Activated T-helper 1 cell treated with anti-CD3 and anti-CD28 coated beads, Interleukin-12 subunit alpha, Interleukin-12 subunit beta, Interleukin-2, Interleukin-4 antibody, amounts not matched to agents 30 ng/mL and 10 ng/mL and 1 ng/mL, durations not matched to agents 14 hours and 24 hours and 36 hours (primary cell): ENCODE results near the gene PVALB. TPM values are rescaled to one million over a fixed set of nuclear protein-coding genes. Genes with fewer than 3 reads are reported as not detected.
A peak's percentile ranks its signal among the peaks of the same experiment; 100 is the strongest.

ENCODE experiments used
- DNase-seq: peaks from one replicate; pipeline ENCODE4 v3.0.0; 2021; ENCODE audit warnings: low spot score
- H3K27ac Mint-ChIP-seq: one replicate; pipeline ENCODE4 v1.8.0; 2021; ENCODE audit warnings: mild to moderate bottlenecking, mixed read lengths
- H3K27me3 Mint-ChIP-seq: one replicate; pipeline ENCODE4 v1.8.0; 2022; ENCODE audit warnings: mild to moderate bottlenecking, moderate library complexity, mixed read lengths; ENCODE audit not compliant: insufficient read depth
- H3K36me3 Mint-ChIP-seq: one replicate; pipeline ENCODE4 v1.8.0; 2021; ENCODE audit warnings: low read depth, mixed read lengths
- H3K4me1 Mint-ChIP-seq: one replicate; pipeline ENCODE4 v1.8.0; 2021; ENCODE audit warnings: low read depth, mixed read lengths
- H3K4me3 Mint-ChIP-seq: one replicate; pipeline ENCODE4 v1.8.0; 2021; ENCODE audit warnings: mild to moderate bottlenecking, moderate library complexity, mixed read lengths
- H3K9me3 Mint-ChIP-seq: one replicate; pipeline ENCODE4 v1.8.0; 2021; ENCODE audit warnings: mixed read lengths
- intact Hi-C: fragments of 100-400 bp; cut with micrococcal nuclease; formaldehyde crosslinking; loops from one replicate; pipeline ENCODE4 v1.15.1; 2024
- total RNA-seq: library from RNA; stranded (reverse); gene quantifications from 2 replicates; pipeline ENCODE4 v1.2.3, GENCODE V29; 2022

PVALB gene
- total RNA-seq, 1 donor from 2014 or later = not detected

DNA sequence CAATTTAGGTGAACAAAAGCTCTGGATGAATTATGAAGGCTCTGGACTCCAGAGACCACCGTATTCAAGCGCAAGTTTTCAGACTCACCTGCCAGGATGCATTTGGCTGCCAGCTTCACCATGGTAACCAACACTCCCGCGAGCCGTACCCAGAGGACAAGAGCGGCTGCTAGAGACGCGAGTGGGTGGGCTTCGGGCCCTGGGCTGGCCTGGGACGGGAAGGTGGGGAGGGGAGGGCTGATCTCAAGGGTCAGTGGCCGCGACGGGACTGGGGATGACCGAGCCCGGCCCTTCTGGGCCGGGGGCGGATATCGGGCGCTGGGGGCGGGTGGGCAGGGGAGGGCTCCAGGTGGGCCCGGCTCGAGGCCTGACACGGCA lies 41.3 kb downstream of the PVALB start:
- intact Hi-C loops = loop anchor here (5.0 kb wide), 1 partner anchor 347 kb away; no protein-coding TSS in a partner anchor
- no peaks in the 10 kb centered on the region for H3K27me3 Mint-ChIP-seq
- peaks cover 36% of the 10 kb centered on the region for H3K4me1 Mint-ChIP-seq
- H3K36me3 Mint-ChIP-seq = peaks cover 1% of the 10 kb centered on the region
- H3K9me3 Mint-ChIP-seq = no peaks in the 10 kb centered on the region
- DNase-seq = peak; percentile 20
- H3K27ac Mint-ChIP-seq = peak overlapping the region; percentile 94
- H3K4me3 Mint-ChIP-seq = peak overlapping the region; percentile 92

- H3K36me3 Mint-ChIP-seq = peaks cover 1% of the 10 kb centered on the region
- no peak overlapping the region for H3K4me3 Mint-ChIP-seq
- intact Hi-C loops = loop anchor here (1.0 kb wide), 1 partner anchor 17 kb away; no protein-coding TSS in a partner anchor
- no peak overlapping the region for H3K27ac Mint-ChIP-seq
- no peaks in the 10 kb centered on the region for H3K9me3 Mint-ChIP-seq
- DNase-seq = no peak
- no peaks in the 10 kb centered on the region for H3K27me3 Mint-ChIP-seq
- peaks cover 36% of the 10 kb centered on the region for H3K4me1 Mint-ChIP-seq
Observed at GRCh38 chr22:36773935-36774334, 42.9 kb downstream of the PVALB start.

DNA sequence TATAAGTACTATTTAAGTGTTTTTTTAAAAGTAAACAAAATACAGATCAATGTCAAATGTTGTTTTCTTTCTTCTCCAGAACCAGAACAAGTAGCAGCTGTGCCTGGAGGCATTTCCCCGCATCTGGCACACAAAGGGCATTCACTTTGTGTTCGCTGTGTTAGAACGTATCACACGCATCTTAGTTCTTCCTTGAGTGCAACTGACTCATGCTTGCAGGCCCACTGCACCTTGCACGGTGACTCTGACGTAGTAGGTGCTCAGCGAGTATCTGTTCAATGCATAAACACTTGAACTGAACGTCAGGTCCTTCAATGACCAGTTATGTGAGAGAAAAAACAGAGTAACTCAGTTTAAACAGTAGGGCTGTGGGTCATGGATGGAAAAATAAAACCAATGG lies 44.4 kb downstream of the PVALB start:
- Mint-ChIP-seq H3K4me3 (no peak overlapping the region), H3K4me1 (peaks cover 21% of the 10 kb centered on the region), H3K9me3 (no peaks in the 10 kb centered on the region), H3K27ac (no peak overlapping the region), H3K27me3 (no peaks in the 10 kb centered on the region), H3K36me3 (no peaks in the 10 kb centered on the region)
- intact Hi-C loops = no loop called here
- DNase-seq = no peak

DNA sequence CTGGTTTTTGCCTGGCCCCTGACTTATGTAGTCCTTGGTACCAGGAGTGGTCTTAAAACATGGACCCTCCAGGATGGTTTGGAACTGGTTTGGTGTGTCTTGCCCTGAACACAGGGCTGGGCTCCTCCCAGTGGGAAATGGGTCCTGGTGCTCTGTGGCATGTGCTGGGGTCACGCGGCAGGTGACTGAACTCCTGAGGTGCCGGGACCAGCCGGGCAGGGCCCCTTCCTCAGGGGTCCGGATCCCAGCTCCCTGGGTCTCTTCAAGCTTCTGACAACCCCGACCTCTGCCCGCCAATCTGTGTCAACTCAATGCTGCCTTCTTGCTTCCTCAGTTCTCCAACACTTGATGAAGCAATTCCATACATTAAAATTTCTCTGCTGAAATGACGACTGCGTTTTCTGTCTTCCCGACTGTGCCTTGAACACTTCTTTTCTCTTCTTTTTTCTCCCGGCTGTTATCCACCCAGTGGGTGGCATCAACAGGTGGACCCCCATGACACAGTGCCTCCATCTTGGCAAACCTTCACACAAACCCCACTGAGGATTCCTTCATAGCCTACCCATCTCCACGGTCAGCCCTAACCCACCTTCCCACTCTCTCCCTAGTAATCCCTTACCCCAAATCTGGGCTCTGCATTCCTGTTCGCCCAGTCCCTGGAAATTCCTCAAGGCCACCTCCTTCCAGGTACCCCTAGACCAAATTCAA lies 45.3 kb downstream of the PVALB start:
- H3K4me1 Mint-ChIP-seq = peaks cover 12% of the 10 kb centered on the region
- peak overlapping the region; percentile 47 for H3K27ac Mint-ChIP-seq
- intact Hi-C loops = no loop called here
- H3K36me3 Mint-ChIP-seq = no peaks in the 10 kb centered on the region
- H3K27me3 Mint-ChIP-seq = no peaks in the 10 kb centered on the region
- no peak overlapping the region for H3K4me3 Mint-ChIP-seq
- DNase-seq = no peak
- no peaks in the 10 kb centered on the region for H3K9me3 Mint-ChIP-seq

- no peaks in the 10 kb centered on the region for H3K9me3 Mint-ChIP-seq
- no peak overlapping the region for H3K27ac Mint-ChIP-seq
- H3K4me3 Mint-ChIP-seq = no peak overlapping the region
Observed at GRCh38 chr22:36770513-36771231, 46.2 kb downstream of the PVALB start.

GRCh38 chr22:36769541-36770512 lies 47.0 kb downstream of the PVALB start:
- intact Hi-C loops = no loop called here
- no peaks in the 10 kb centered on the region for H3K27me3 Mint-ChIP-seq
- H3K4me1 Mint-ChIP-seq = peaks cover under 1% of the 10 kb centered on the region
- no peak overlapping the region for H3K27ac Mint-ChIP-seq
- H3K4me3 Mint-ChIP-seq = no peak overlapping the region
- no peaks in the 10 kb centered on the region for H3K36me3 Mint-ChIP-seq
- no peak for DNase-seq
- H3K9me3 Mint-ChIP-seq = no peaks in the 10 kb centered on the region

More at GRCh38 chr22:36770513-36771231, 46.2 kb downstream of the PVALB start:
- H3K36me3 Mint-ChIP-seq = no peaks in the 10 kb centered on the region
- peaks cover 8% of the 10 kb centered on the region for H3K4me1 Mint-ChIP-seq
- intact Hi-C loops = no loop called here
- H3K27me3 Mint-ChIP-seq = no peaks in the 10 kb centered on the region
- no peak for DNase-seq

GRCh38 chr22:36768616-36769015 lies 48.2 kb downstream of the PVALB start:
- Mint-ChIP-seq H3K27ac (no peak overlapping the region), H3K36me3 (no peaks in the 10 kb centered on the region), H3K27me3 (no peaks in the 10 kb centered on the region), H3K4me1 (no peaks in the 10 kb centered on the region), H3K4me3 (no peak overlapping the region), H3K9me3 (no peaks in the 10 kb centered on the region)
- DNase-seq = no peak
- intact Hi-C loops = no loop called here

GRCh38 chr22:36768141-36768540 lies 48.7 kb downstream of the PVALB start:
- Mint-ChIP-seq H3K4me3 (no peak overlapping the region), H3K9me3 (no peaks in the 10 kb centered on the region), H3K27me3 (no peaks in the 10 kb centered on the region), H3K4me1 (no peaks in the 10 kb centered on the region), H3K36me3 (no peaks in the 10 kb centered on the region), H3K27ac (no peak overlapping the region)
- no peak for DNase-seq
- intact Hi-C loops = no loop called here

DNA sequence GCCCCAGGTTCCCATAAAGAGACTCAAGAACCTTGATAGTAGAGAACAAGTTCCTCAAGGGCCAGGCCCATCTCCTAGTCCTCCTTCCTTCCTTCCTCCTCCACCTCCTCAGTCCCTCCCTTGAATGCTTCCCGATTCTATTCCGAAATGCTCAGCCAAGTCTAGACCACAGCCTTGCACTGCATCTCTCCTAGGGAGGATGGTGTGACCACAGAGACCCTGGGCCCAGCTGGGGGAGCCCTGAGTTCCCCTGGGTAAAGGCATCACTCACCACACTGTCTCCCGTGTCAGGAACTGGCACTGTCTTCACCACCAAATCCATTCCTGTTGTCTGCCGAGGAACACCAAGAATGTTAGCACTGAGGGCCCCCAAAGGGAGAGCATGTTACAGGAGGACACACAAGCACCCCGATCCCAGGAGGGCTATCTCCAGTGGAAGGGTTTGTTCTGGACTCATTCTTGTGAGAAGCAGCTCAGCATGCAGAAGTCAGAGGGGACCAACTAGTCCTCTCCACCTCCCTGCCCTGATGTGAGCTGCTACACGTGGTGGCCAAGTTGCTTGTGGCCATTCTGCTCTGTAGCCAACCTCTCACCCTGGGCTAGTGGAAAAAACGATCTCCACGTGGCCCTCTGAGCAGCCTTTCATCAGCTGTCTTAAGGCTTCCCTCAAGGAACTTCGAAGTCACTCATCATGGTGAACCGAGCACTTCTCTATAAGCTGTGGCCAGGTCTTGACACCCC lies 49.6 kb downstream of the PVALB start:
- intact Hi-C loops = no loop called here
- Mint-ChIP-seq H3K27me3 (no peaks in the 10 kb centered on the region), H3K36me3 (peaks cover 4% of the 10 kb centered on the region), H3K4me1 (no peaks in the 10 kb centered on the region), H3K4me3 (no peak overlapping the region), H3K27ac (no peak overlapping the region), H3K9me3 (no peaks in the 10 kb centered on the region)
- no peak for DNase-seq

- Mint-ChIP-seq H3K4me1 (no peaks in the 10 kb centered on the region), H3K27ac (no peak overlapping the region), H3K27me3 (no peaks in the 10 kb centered on the region), H3K36me3 (peaks cover 4% of the 10 kb centered on the region), H3K9me3 (no peaks in the 10 kb centered on the region), H3K4me3 (no peak overlapping the region)
- DNase-seq = no peak
- intact Hi-C loops = no loop called here
Observed at GRCh38 chr22:36765943-36766450, 50.8 kb downstream of the PVALB start.

- Mint-ChIP-seq H3K27ac (no peak overlapping the region), H3K9me3 (no peaks in the 10 kb centered on the region), H3K4me3 (no peak overlapping the region), H3K36me3 (peaks cover 4% of the 10 kb centered on the region), H3K4me1 (no peaks in the 10 kb centered on the region), H3K27me3 (no peaks in the 10 kb centered on the region)
- DNase-seq = no peak
- intact Hi-C loops = no loop called here
Observed at GRCh38 chr22:36765131-36765942, 51.5 kb downstream of the PVALB start.
